HG02588 (cell line): ENCODE data around the gene CLINT1.
"Not testable (repeated sequence)": the region's sequence is repeated elsewhere in the genome, so short reads cannot be mapped to it uniquely, and the experiment has no call there.

Source experiments
- ATAC-seq: cut with Tn5 transposase; IDR thresholded peaks from one replicate; pipeline ENCODE4 v1.9.1; 2021; ENCODE audit warnings: mild to moderate bottlenecking, moderate library complexity; ENCODE audit not compliant: unreplicated experiment

Gene CLINT1

DNA sequence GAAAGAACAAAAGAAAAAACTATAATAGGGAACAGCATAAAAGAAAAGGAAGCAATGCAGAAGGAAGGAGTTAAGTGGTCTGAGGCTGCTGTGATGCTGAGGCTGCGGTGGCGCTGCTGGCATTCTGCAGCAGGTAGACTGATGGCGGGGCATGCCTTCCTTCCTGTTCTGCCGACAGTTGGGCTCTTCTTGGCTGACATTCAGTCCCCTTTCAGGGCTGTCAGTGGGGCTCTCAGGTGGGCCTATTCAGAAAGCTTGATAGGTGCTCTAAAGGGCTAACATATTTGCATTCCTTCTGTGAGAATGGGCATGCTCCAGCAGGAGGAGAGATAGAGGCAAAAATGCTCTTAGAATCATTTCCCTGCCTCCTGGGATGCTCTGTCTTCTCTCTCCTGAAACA, 5.1 kb upstream of the CLINT1 start:
- no peak for ATAC-seq

DNA sequence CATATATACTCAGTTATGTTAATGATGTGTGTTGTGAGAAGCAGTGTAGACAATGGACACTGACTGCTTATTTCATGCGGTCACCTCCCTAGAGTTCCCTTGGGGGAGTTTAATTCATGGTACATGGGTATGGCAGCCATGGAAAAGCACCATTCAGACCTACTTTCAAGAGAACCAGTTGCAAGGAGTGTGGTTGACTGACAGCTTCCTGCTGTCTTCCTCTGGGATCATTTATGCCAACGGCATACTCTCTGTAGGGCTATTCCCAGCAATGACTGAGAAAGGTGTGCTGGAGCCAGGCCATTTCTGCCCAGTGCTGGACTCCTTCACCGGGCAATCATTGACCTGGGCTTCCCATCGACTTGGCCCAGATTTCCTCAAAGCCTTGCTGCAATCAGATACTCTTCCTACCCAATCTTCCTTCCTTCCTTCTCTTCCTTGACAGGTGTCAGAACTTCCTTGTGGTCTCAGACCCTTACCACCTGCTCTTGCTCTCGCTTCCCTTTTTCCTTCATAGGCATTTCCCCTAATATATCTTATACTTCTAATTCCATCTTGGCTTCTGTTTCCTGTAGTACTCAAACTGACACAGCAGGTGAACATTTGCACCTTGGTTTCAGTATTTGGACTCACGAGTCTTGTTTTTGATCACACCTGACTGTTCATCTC, 3.4 kb upstream of the CLINT1 start:
- no peak for ATAC-seq

DNA sequence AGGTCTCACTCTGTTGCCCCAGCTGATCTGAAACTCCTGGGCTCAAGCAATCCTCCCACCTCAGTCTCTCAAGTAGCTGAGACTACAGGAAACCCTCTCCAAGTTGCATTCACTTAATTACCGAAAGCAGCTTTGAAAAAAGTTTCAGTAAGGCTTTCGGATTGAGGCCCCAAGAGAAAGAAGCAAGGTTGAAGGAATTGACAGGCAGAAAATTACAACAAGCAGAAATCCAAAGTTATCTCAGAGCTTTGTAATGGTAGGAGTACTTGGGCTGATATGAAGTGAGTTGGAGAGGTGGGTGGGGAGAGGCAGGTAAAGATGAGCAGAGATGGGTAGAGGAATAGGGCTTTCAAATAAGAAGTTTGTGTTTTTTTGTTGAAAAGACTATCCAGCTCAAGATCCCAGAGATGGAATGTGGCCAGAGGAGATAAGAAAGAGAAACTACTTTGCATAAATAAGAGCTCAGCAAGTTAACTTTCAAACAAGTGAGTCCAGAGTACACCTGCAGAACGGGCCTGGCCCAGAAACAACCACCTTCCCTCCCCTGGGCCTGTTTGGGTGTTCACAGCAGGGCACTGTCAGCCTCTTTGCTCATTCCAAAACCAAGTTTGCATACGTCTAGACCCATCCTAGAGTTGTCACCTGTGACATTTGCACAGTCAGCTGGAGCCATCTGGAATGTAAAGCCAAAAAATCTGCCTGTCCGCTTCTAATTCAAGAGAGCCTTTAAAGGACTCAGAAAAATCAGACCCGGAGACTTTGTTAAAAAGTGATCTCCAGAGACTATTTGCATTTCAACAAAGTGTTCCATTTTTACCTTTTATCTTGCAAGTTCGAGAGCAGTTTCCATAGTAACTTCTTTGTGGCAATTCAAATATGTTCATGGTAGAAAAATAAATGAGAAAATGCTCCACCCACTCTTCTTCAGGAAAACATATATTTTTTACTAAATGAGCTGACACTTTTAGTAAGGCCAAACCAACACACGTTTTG, 2.2 kb upstream of the CLINT1 start:
- peak; percentile 80 for ATAC-seq

DNA sequence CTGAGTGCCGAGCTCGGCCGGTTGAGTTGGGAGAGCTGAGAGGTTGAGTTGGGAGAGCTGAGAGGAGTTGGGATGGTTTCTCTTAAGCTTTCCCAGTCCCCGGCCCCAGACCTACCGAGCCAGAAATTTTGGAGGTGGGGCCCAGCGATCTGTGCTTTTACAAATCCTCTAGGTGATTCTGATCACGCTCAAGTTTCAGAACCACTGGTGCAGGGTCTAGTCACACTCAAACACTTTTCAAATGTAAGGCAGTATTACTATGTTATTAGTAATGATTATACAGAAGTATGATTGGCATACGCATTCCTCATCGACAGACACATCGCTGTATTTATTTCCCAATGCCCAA, 256 bp upstream of the CLINT1 start:
- ATAC-seq: no peak

DNA sequence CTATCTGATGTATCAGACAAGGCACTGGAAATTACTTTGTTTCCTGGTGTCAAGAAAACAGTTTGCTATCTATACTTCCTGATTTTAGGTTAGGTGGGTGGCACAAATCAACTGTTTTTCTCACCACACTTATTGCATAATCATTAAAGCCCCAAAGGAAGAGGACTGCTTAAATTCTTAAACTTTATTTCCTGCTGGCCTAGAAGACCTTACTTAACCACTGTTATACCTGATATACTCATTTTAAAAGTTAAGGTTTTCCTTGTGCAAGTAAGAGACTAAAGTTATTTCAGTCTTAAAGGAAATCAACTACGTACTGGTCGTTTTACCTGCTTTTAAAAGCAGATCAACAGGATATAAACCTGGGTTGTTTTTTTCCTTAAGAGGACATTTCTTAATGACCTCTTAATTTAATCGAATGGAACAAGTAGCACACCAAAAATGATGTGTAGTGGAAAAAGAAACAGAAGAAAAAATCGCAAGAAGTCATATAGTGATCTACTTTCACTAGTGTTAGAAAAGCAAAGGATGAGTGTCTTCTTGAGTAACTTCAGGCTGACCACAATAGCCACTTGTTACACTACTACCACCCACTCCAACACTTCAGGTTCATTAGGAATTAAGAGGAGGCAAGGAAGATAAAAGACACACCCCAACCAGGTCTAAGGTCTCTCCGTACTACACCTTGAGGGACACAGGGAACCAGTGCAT, 974 bp downstream of the CLINT1 start:
- no peak for ATAC-seq

DNA sequence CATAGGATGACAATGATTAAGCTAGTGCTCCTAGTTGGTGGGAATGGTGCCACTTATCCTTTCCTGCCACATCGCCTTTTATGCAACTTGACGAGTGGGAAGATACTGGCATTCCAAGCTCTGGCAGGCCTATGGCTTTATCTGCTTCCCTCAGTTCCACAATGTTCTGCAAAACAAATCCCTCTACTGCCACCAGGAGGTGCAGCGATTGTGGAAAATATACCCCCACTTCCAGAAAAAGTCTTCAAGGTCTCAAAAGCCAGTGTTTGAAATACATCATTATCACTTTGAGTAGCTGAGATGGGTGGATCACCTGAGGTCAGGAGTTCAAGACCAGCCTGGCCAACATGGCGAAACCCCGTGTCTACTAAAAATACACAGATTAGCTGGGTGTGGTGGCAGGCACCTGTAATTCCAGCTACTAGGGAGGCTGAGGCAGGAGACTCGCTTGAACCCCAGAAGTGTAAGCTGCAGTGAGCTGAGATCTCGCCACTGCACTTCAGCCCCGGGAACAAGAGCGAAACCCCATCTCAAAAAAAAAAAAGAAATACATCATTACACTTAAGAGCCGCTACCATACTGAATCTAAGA, 3.4 kb downstream of the CLINT1 start:
- no peak for ATAC-seq

DNA sequence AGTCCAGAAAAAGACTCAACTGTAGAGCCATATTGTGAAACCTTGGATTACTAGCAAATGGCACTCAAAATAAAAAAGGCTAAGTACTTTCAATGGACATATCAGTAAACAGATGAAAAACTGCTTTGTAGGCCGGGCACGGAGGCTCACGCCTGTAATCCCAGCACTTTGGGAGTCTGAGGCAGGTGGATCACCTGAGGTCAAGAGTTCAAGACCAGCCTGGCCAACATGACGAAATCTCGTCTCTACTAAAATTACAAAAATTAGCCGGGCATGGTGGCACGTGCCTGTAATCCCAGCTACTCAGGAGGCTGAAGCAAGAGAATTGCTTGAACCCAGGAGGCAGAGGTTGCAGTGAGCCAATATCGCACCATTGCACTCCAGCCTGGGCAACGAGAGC, 5.6 kb downstream of the CLINT1 start:
- ATAC-seq: not testable (repeated sequence)

DNA sequence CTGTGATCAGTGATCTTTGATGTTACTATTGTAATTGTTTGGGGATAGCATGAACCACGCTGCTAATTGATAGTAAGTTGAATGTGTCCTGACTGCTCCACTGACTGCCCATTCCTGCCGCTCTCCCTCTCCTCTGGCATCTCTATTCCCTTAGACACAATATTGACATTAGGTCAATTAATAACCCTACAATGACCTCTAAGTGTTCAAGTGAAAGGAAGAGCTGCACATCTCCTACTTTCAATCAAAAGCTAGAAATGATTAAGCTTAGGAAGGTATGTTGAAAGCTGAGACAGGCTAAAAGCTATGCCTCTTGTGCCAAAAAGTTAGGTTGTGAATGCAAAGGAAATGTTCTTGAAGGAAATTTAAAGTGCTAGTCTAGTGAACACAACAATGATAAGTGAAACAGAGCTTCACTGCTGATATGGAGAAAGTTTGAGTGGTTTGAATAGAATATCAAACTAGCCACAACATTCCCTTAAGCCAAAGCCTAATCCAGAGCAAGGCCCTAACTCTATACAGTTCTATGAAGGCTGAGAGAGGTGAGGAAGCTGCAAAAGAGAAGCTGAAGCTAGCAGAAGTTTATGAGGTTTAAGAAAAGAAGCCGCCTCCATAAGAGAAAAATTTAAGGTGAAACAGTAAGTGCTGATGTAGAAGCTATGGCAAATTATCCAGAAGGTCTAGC, 12.9 kb downstream of the CLINT1 start:
- no peak for ATAC-seq

DNA sequence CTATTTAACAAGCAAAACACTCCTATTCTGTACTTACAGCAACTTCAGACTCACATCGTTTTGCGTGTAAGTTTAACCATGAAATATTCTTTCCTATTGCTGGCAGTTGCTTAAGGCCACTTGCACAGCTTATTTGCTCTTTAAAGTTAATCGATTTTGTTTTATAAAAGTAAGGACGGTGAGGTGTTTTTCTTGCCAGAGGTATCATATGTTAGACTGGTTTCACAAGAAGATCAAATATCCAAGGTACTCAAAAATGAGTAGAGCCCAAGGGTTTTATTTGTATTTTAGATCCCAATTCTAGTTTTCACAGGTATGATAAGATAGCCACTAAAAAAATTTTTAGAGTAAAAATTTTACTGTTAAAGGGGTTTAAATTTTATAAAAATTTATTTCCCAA, 16.2 kb downstream of the CLINT1 start:
- no peak for ATAC-seq

DNA sequence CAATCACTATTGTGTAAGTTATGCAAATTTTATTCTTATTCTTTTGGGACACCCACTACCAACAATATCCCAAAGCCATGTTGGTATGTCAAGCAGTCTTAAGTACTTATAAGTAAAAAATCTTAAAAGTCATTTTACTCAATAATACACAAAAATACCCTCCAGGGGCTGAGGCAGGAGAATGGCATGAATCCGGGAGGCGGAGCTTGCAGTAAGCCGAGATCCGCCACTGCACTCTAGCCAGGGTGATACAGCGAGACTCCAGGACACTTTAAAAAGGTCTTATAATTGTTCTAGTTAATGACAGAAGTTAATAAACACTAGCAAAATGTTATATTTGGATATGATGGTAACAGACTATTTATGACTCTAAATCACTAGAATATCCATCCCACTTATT, 16.8 kb downstream of the CLINT1 start:
- ATAC-seq: no peak

DNA sequence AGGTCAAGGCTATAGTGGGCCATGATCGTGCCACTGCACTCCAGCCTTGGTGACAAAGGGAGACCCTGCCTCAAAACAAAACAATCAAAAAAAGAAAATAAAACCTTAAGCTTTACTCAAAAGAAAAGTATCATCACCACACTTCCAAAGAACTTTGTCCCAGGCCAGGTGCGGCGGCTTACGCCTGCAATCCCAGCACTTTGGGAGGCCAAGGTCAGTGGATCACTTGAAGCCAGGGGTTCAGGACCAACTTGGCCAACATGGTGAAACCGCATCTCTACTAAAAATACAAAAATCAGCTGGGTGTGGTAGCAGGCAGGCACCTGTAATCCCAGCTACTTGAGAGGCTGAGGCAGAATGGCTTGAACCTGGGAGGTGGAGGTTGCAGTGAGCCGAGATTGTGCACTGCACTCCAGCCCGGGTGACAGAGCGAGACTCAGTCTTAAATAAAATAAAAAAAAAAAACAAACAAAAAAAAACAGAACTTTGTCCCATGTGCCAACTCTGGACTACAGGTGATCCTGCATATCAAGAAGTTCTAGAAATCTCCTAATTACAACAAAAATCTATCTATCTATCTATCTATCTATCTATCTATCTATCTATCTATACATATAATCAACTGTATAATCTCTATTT, 19.7 kb downstream of the CLINT1 start:
- no peak for ATAC-seq

DNA sequence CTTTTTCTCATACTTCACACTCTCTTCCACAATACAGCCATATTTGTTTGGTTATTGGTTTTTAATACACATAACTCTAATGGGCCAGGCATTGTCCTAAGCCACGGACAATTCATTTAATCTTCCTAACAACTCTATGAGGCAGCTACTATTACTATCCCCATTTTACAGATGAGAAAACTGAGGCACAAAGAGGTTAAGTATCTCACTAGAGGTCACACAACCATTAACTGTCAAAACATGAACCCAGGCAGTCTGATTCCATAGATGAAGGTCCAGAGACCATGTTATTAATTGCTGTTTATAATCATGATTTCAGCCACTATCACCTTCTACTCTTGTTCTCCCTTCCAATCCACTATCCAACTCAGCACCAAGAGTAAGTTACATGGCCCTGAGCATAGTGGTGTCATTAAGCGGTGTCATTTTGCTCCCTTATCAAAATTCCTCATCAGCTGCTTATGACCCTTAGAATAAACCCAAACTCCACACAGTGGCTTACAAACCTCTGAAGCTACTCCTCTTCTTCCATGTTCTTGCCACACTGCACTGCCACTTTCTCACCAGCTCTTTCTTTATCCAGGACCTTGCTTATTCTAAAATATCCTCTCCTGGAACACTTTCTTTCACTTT, 22.7 kb downstream of the CLINT1 start:
- no peak for ATAC-seq

DNA sequence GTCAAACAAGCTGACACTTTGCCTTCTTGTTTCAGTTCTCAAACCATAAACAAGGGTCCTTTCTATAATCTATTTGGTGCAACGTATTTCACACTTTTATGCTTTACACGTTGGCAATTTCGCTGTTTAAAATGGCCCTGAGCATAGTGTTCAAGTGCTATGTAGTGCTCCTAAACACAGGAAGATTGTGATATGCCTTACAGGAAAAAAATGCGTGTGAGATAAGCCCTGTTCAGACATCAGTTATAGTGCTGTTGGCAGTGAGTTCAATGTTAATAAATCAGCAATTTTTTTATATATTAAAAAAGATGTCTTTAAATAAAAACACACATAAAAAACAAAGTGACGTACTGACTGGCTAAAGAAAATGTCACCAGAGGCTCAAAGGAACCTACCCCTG, 23.9 kb downstream of the CLINT1 start:
- ATAC-seq: no peak

DNA sequence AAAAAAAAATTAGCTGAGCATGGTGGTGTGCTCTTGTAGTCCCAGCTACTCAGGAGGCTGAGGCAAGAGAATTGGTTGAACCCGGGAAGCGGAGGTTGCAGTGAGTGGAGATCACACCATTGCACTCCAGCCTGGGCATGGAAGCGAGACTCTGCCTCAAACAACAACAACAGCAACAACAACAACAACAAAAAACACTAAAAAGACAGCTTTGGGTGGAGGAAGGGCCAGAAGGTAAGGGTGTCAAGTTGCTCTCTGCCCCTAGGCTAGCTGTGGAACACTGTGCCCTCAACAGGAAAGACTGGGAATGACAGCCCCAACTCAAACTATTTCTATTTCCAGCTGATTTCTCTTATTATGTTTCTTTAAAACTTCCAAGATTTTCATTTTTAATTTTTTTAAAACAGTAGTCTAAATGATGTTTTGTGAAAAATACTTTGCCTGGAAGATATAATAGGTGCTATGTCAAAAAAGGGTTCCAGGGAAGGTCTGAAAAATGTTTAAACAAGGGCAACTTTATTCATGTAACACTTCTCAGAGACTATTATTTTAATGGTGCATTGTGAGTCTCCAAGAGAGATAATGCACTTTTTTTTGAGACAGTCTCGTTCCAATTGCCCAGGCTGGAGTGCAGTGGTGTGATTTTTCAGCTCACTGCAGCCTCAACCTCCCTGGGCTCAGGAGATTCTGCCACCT, 29.9 kb downstream of the CLINT1 start:
- no peak for ATAC-seq

DNA sequence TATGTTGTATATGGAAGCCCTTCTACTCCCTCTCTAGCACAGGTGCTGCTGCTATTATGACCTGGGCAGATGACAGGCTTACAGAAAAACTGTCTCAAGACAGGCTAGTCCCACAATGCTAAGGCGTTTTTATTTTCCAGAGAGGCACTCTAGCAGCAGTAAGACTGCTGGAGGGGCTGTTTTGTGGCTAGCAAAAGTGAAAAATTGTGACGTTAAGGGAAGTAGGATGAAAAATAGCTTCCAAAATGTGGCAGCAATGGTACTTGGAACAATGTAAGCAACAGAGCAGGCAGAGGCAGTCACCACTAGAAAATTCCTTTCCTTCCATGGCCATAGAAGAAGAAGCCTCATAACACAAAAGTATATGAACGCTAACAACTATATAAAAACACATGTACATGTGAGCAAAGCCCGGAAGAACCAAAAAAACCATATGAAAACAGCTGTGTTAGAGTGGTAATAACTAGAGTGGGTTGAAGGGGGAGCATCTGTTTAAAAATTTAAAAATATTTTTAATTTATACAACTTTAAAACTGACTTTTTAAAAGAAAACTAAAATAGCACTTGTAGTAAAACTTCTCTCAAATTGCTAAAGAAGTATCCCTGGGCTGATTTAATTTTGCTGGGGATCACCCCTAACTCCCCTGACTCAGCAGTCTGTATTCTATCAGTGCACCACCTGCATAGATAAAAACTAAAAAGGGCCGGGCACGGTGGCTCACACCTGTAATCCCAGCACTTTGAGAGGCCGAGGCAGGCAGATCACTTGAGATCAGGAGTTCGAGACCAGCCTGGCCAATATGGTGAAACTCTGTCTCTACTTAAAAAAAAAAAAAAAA, 30.6 kb downstream of the CLINT1 start:
- no peak for ATAC-seq

DNA sequence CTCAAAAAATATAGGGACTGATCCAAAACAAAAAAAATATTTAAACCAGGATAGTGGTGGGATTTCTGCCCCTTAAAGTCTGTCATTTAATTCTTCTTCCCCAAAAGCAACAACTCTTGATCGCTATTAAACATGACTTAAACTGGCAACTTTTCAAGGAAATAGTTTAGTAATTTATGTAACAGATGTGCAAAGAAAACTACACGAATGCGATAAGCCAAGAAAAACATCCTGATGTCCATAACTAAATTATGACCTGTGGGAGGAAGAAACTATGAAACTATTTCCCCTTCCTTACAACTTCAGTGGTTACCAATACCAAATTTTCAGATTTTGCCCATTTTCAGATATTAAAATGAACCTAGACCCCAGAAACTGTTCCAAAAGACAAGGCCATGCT, 31.5 kb downstream of the CLINT1 start:
- ATAC-seq: no peak

DNA sequence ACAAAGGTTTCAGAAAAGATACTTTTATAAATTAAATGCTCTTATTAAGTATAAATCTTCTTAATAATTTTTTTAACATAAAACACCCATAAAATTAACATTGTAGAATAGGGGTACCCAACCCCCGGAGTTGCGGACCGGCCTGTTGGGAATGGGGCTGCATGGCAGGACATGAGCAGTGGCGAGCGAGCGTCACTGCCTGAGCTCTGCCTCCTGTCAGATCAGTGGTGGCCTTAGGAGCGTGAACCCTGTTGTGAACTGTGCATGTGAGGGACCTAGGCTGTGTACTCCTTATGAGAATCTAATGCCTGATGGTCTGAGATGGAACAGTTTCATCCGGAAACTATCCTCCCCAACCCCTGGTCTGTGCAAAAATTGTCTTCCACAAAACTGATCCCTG, 35.3 kb downstream of the CLINT1 start:
- ATAC-seq: no peak
